ENCODE results near the gene TPST2.

The TPST2 gene

GRCh38 chr22:26542831-26543230, 47.1 kb downstream of the TPST2 start:
- H3K4me3 ChIP-seq (ENCODE audit: low read depth, low read length): no peak overlapping the region
- no peak for TF ChIP-seq CTCF (IDR thresholded peaks at IDR 0.05)
- no peak overlapping the region for H3K9ac ChIP-seq
- no peak overlapping the region for H3K27ac ChIP-seq
- H3K79me2 ChIP-seq: no peaks in the 10 kb centered on the region
- H2AFZ ChIP-seq: no peak overlapping the region
- H3K4me1 ChIP-seq: no peaks in the 10 kb centered on the region
- H3K9me3 ChIP-seq (ENCODE audit: control insufficient read depth, low read length): no peaks in the 10 kb centered on the region
- H3K36me3 ChIP-seq (ENCODE audit: control insufficient read depth, insufficient read depth, low read length): no peaks in the 10 kb centered on the region
- no peaks in the 10 kb centered on the region for H3K27me3 ChIP-seq (ENCODE audit: control insufficient read depth, insufficient read depth, low read length)
- H3K4me2 ChIP-seq (ENCODE audit: low read length): no peak overlapping the region

- Histone ChIP-seq H3K9me3 (ENCODE audit: control insufficient read depth, low read length) (no peaks in the 10 kb centered on the region), H3K4me1 (no peaks in the 10 kb centered on the region), H3K9ac (no peak overlapping the region), H2AFZ (no peak overlapping the region), H3K27me3 (ENCODE audit: control insufficient read depth, insufficient read depth, low read length) (no peaks in the 10 kb centered on the region), H3K4me3 (ENCODE audit: low read depth, low read length) (no peak overlapping the region), H3K27ac (no peak overlapping the region), H3K79me2 (no peaks in the 10 kb centered on the region), H3K4me2 (ENCODE audit: low read length) (no peak overlapping the region), H3K36me3 (ENCODE audit: control insufficient read depth, insufficient read depth, low read length) (no peaks in the 10 kb centered on the region)
- no peak for TF ChIP-seq CTCF (IDR thresholded peaks at IDR 0.05)
These were observed 48.6 kb downstream of the TPST2 start for GRCh38 chr22:26541167-26541819.

GRCh38 chr22:26540119-26540518, 49.8 kb downstream of the TPST2 start:
- H2AFZ ChIP-seq: no peak overlapping the region
- H3K27ac ChIP-seq: no peak overlapping the region
- no peaks in the 10 kb centered on the region for H3K79me2 ChIP-seq
- no peaks in the 10 kb centered on the region for H3K4me1 ChIP-seq
- H3K27me3 ChIP-seq (ENCODE audit: control insufficient read depth, insufficient read depth, low read length): no peaks in the 10 kb centered on the region
- H3K36me3 ChIP-seq (ENCODE audit: control insufficient read depth, insufficient read depth, low read length): no peaks in the 10 kb centered on the region
- no peak overlapping the region for H3K9ac ChIP-seq
- no peaks in the 10 kb centered on the region for H3K9me3 ChIP-seq (ENCODE audit: control insufficient read depth, low read length)
- no peak overlapping the region for H3K4me2 ChIP-seq (ENCODE audit: low read length)
- no peak for TF ChIP-seq CTCF (IDR thresholded peaks at IDR 0.05)
- no peak overlapping the region for H3K4me3 ChIP-seq (ENCODE audit: low read depth, low read length)

GRCh38 chr22:26536762-26537134, 53.2 kb downstream of the TPST2 start:
- H3K4me2 ChIP-seq (ENCODE audit: low read length): no peak overlapping the region
- H3K79me2 ChIP-seq: no peaks in the 10 kb centered on the region
- no peak overlapping the region for H2AFZ ChIP-seq
- no peaks in the 10 kb centered on the region for H3K4me1 ChIP-seq
- H3K4me3 ChIP-seq (ENCODE audit: low read depth, low read length): no peak overlapping the region
- H3K27ac ChIP-seq: no peak overlapping the region
- H3K9me3 ChIP-seq (ENCODE audit: control insufficient read depth, low read length): no peaks in the 10 kb centered on the region
- H3K9ac ChIP-seq: no peak overlapping the region
- TF ChIP-seq CTCF (IDR thresholded peaks at IDR 0.05): no peak
- H3K27me3 ChIP-seq (ENCODE audit: control insufficient read depth, insufficient read depth, low read length): no peaks in the 10 kb centered on the region
- H3K36me3 ChIP-seq (ENCODE audit: control insufficient read depth, insufficient read depth, low read length): no peaks in the 10 kb centered on the region

- Histone ChIP-seq H2AFZ (no peak overlapping the region), H3K4me2 (ENCODE audit: low read length) (no peak overlapping the region), H3K9me3 (ENCODE audit: control insufficient read depth, low read length) (no peaks in the 10 kb centered on the region), H3K36me3 (ENCODE audit: control insufficient read depth, insufficient read depth, low read length) (no peaks in the 10 kb centered on the region), H3K4me3 (ENCODE audit: low read depth, low read length) (no peak overlapping the region), H3K79me2 (no peaks in the 10 kb centered on the region), H3K9ac (no peak overlapping the region), H3K27me3 (ENCODE audit: control insufficient read depth, insufficient read depth, low read length) (no peaks in the 10 kb centered on the region), H3K4me1 (no peaks in the 10 kb centered on the region), H3K27ac (no peak overlapping the region)
- TF ChIP-seq CTCF (IDR thresholded peaks at IDR 0.05): no peak
These were observed 53.7 kb downstream of the TPST2 start for GRCh38 chr22:26536056-26536761.

Data from parathyroid adenoma (tissue), 2 donors.